Raji (cell line): ENCODE results near the gene PPT2.

Experiments
- POLR2A ChIP-seq: IDR thresholded peaks from 2 replicates; pipeline ENCODE4 v1.6.1; 2011; ENCODE audit warnings: low read depth, low read length, control low read depth; ENCODE audit not compliant: insufficient read depth

PPT2 gene

GRCh38 chr6:32176476-32177182, 22.7 kb downstream of the PPT2 start:
- no peak for TF ChIP-seq POLR2A

- peak; percentile 69 for TF ChIP-seq POLR2A
Measured at GRCh38 chr6:32177183-32177787, 23.3 kb downstream of the PPT2 start.

GRCh38 chr6:32177788-32178546, 24.0 kb downstream of the PPT2 start, which contains the start of gene RNF5:
Gene RNF5, plus strand, starts transcription at chr6:32178405. Its CDS starts 107 bp downstream, at chr6:32178512.
- no peak for TF ChIP-seq POLR2A

GRCh38 chr6:32178547-32179440, 24.9 kb downstream of the PPT2 start:
- peak; percentile 45; the same call in 1 of the 2 replicates for TF ChIP-seq POLR2A

GRCh38 chr6:32179766-32180405, 25.9 kb downstream of the PPT2 start:
- no peak for TF ChIP-seq POLR2A

GRCh38 chr6:32181148-32181702, 27.3 kb downstream of the PPT2 start:
- no peak for TF ChIP-seq POLR2A

GRCh38 chr6:32181915-32182529, 28.1 kb downstream of the PPT2 start:
- no peak for TF ChIP-seq POLR2A

- TF ChIP-seq POLR2A: no peak
Measured at GRCh38 chr6:32182555-32182981, 28.6 kb downstream of the PPT2 start.

- TF ChIP-seq POLR2A: 0 out of 2 replicates have a peak, but pooled peaks have one; percentile 9
Measured at GRCh38 chr6:32183030-32183429, 29.1 kb downstream of the PPT2 start.

- TF ChIP-seq POLR2A: 0 out of 2 replicates have a peak, but pooled peaks have one; percentile 4
Measured at GRCh38 chr6:32183483-32184083, 29.6 kb downstream of the PPT2 start.

- 0 out of 2 replicates have a peak, but pooled peaks have one; percentile 14 for TF ChIP-seq POLR2A
Measured at GRCh38 chr6:32184084-32184640, 30.2 kb downstream of the PPT2 start, which contains the start of gene AGER. Gene AGER, minus strand, starts transcription at chr6:32184253. Its CDS starts 31 bp downstream, at chr6:32184222.

GRCh38 chr6:32186151-32186840, 32.4 kb downstream of the PPT2 start:
- TF ChIP-seq POLR2A: 0 out of 2 replicates have a peak, but pooled peaks have one; percentile 6
